ENCODE measurements around the gene RETN.
A peak's percentile ranks its signal among the peaks of the same experiment; 100 is the strongest.
"Not testable (repeated sequence)": the region's sequence is repeated elsewhere in the genome, so short reads cannot be mapped to it uniquely, and the experiment has no call there.

Gene RETN

GRCh38 chr19:7638802-7639465, 29.9 kb upstream of the RETN start:
- no peak for DNase-seq

- no peak for DNase-seq
These were observed 28.9 kb upstream of the RETN start for GRCh38 chr19:7639863-7640348.

GRCh38 chr19:7640803-7641202, 28.0 kb upstream of the RETN start:
- DNase-seq, result no peak

GRCh38 chr19:7641290-7642276, 27.3 kb upstream of the RETN start:
- no peak for DNase-seq

- DNase-seq, result no peak
These were observed 26.4 kb upstream of the RETN start for GRCh38 chr19:7642295-7643030.

- no peak for DNase-seq
These were observed 25.8 kb upstream of the RETN start for GRCh38 chr19:7643031-7643415.

GRCh38 chr19:7643629-7644549, 25.0 kb upstream of the RETN start:
- not testable (repeated sequence) for DNase-seq

GRCh38 chr19:7644550-7644877, 24.3 kb upstream of the RETN start:
- no peak for DNase-seq

GRCh38 chr19:7645163-7645562, 23.7 kb upstream of the RETN start:
- DNase-seq, result no peak

GRCh38 chr19:7645656-7646425, 23.0 kb upstream of the RETN start:
- no peak for DNase-seq

GRCh38 chr19:7646426-7646700, 22.5 kb upstream of the RETN start:
- no peak for DNase-seq

GRCh38 chr19:7647156-7647555, 21.7 kb upstream of the RETN start:
- no peak for DNase-seq

GRCh38 chr19:7648265-7649014, 20.4 kb upstream of the RETN start:
- DNase-seq, result no peak

- DNase-seq, result no peak
These were observed 18.7 kb upstream of the RETN start for GRCh38 chr19:7650148-7650547.

- DNase-seq, result peak in 1 of 2 experiments; percentile 81
These were observed 16.7 kb upstream of the RETN start for GRCh38 chr19:7652061-7652641.

GRCh38 chr19:7654401-7654800, 14.4 kb upstream of the RETN start:
- no peak for DNase-seq

- DNase-seq, result no peak
These were observed 13.3 kb upstream of the RETN start for GRCh38 chr19:7655581-7655980.

- no peak for DNase-seq
These were observed 11.6 kb upstream of the RETN start for GRCh38 chr19:7657131-7657751.

- DNase-seq, result no peak
These were observed 10.6 kb upstream of the RETN start for GRCh38 chr19:7658219-7658686.

Data from NCI-H446 (cell line).